ENCODE data around the gene NIT1.

- TF ChIP-seq CTCF (IDR thresholded peaks at IDR 0.05) = no peak
- TF ChIP-seq EP300 (IDR thresholded peaks at IDR 0.05) = no peak
- TF ChIP-seq POLR2A (IDR thresholded peaks at IDR 0.05) = no peak
- no peak for TF ChIP-seq POLR2AphosphoS5 (IDR thresholded peaks at IDR 0.05)
Observed at GRCh38 chr1:161099090-161099802, 18.7 kb upstream of the NIT1 start.
